SK-N-SH (cell line): Measurements from ENCODE around the gene PTPN2. TPM values are rescaled to one million over a fixed set of nuclear protein-coding genes. Genes with fewer than 3 reads are reported as not detected.

Source experiments
- CTCF ChIA-PET: fragments of 300-600, 350-600 bp; formaldehyde crosslinking; extraction: SDS; loops from one replicate; lab custom pipeline; 2021; lab: Yijun Ruan, JAX
- POLR2A ChIA-PET: fragments of 350-600 bp; sonication (Branson Sonifier 250); formaldehyde crosslinking; extraction: SDS; loops from one replicate; lab custom pipeline; 2020; ENCODE audit warnings: antibody characterized with exemption, inconsistent platforms; lab: Yijun Ruan, JAX
- DNase-seq: peaks from one replicate; pipeline ENCODE4 v3.0.0; 2012
- H2AFZ ChIP-seq: fragments of 200-600 bp; sonication (generic); 2 replicates; pipeline ENCODE4 v1.8.1; 2016; ENCODE audit warnings: antibody characterized with exemption, mild to moderate bottlenecking, low read depth
- H3F3A ChIP-seq: fragments of 200-600 bp; sonication (generic); replicated peaks from 2 replicates; pipeline ENCODE3; 2016; ENCODE audit warnings: antibody characterized with exemption, mild to moderate bottlenecking; ENCODE audit not compliant: insufficient read depth
- H3K27ac ChIP-seq, 2 experiments: fragments of 200-500 bp in 1 of 2; fragments of 200-600 bp in 1 of 2; sonication (Bioruptor generic) in 1 of 2; sonication (generic), shearing (Covaris generic) in 1 of 2; 2 replicates each; pipeline versions ENCODE4 v1.5.1 to v1.6.1; 2014 to 2016; ENCODE audit warnings: low read depth in 2 of 2, inconsistent platforms in 1 of 2, low read length in 1 of 2, mild to moderate bottlenecking in 1 of 2, mixed read lengths in 1 of 2
- H3K27me3 ChIP-seq: fragments of 200-600 bp; sonication (generic), shearing (Covaris generic); 2 replicates; pipeline ENCODE4 v1.6.1; 2016; ENCODE audit warnings: mixed run types; ENCODE audit not compliant: insufficient read depth
- H3K36me3 ChIP-seq, 2 experiments: fragments of 200-500 bp in 1 of 2; fragments of 200-600 bp in 1 of 2; sonication (Bioruptor generic) in 1 of 2; sonication (generic) in 1 of 2; replicated peaks in 1 of 2; 2 replicates each; pipeline versions ENCODE3 to v1.5.1; 2014 to 2016; ENCODE audit warnings: low read length in 1 of 2, mild to moderate bottlenecking in 1 of 2; ENCODE audit not compliant: insufficient read depth in 2 of 2, control insufficient read depth in 1 of 2
- H3K4me1 ChIP-seq, 2 experiments: fragments of 200-500 bp in 1 of 2; fragments of 200-600 bp in 1 of 2; sonication (Bioruptor generic) in 1 of 2; sonication (generic), shearing (Covaris generic) in 1 of 2; 2 replicates each; pipeline versions ENCODE4 v1.5.1 to v1.6.1; 2014 to 2016; ENCODE audit warnings: low read depth in 1 of 2, low read length in 1 of 2, mixed run types in 1 of 2; ENCODE audit not compliant: insufficient read depth in 2 of 2, control insufficient read depth in 1 of 2
- H3K4me2 ChIP-seq: fragments of 200-600 bp; sonication (generic), shearing (Covaris generic); 2 replicates; pipeline ENCODE4 v1.6.1; 2017; ENCODE audit warnings: mixed run types
- H3K4me3 ChIP-seq, 2 experiments: fragments of 200-500 bp in 1 of 2; fragments of 200-600 bp in 1 of 2; sonication (Bioruptor generic) in 1 of 2; sonication (generic), shearing (Covaris generic) in 1 of 2; 2 replicates each; pipeline versions ENCODE4 v1.5.1 to v1.8.1; 2014 to 2016; ENCODE audit warnings: low read depth in 2 of 2, inconsistent platforms in 1 of 2, low read length in 1 of 2, mild to moderate bottlenecking in 1 of 2, mixed read lengths in 1 of 2, moderate library complexity in 1 of 2
- H3K79me2 ChIP-seq: fragments of 200-600 bp; sonication (generic); 2 replicates; pipeline ENCODE4 v1.8.1; 2017; ENCODE audit warnings: mild to moderate bottlenecking; ENCODE audit not compliant: insufficient read depth
- H3K9ac ChIP-seq: fragments of 200-600 bp; sonication (generic); 2 replicates; pipeline ENCODE4 v1.6.1; 2017; ENCODE audit warnings: mixed run types
- H3K9me2 ChIP-seq: fragments of 200-600 bp; sonication (generic); 2 replicates; pipeline ENCODE4 v1.6.1; 2017; ENCODE audit warnings: mixed run types
- H3K9me3 ChIP-seq: fragments of 200-600 bp; sonication (generic); 2 replicates; pipeline ENCODE4 v1.6.1; 2017; ENCODE audit warnings: mixed run types, mild to moderate bottlenecking, moderate library complexity
- H4K20me1 ChIP-seq: fragments of 200-600 bp; sonication (generic); 2 replicates; pipeline ENCODE4 v1.6.1; 2017; ENCODE audit warnings: mild to moderate bottlenecking, mixed run types; ENCODE audit not compliant: insufficient read depth
- EP300 ChIP-seq, 2 experiments: IDR thresholded peaks; 2 replicates each; pipeline versions ENCODE4 v1.4.0 to v1.6.1; 2012; ENCODE audit warnings: borderline replicate concordance in 1 of 2, low read depth in 1 of 2, low read length in 1 of 2
- EZH2phosphoT487 ChIP-seq: fragments of 200-600 bp; sonication (generic); IDR thresholded peaks from 2 replicates; pipeline ENCODE4 v1.6.1; 2017; ENCODE audit warnings: low read depth, mixed run types, mild to moderate bottlenecking, antibody characterized with exemption, moderate library complexity, borderline replicate concordance
- GATA2 ChIP-seq: sonication (generic); formaldehyde crosslinking; IDR thresholded peaks from 2 replicates; pipeline ENCODE4 v1.5.0; 2020; ENCODE audit warnings: mild to moderate bottlenecking, missing genetic modification reagents
- JUND ChIP-seq: IDR thresholded peaks from 2 replicates; pipeline ENCODE4 v1.4.0; 2012
- MEF2A ChIP-seq: IDR thresholded peaks from 2 replicates; pipeline ENCODE4 v1.4.0; 2012; ENCODE audit warnings: low read depth, borderline replicate concordance
- NFIC ChIP-seq: IDR thresholded peaks from 2 replicates; pipeline ENCODE4 v1.4.0; 2012; ENCODE audit warnings: borderline replicate concordance
- POLR2AphosphoS5 ChIP-seq: IDR thresholded peaks from 2 replicates; pipeline ENCODE4 v1.6.1; 2012; ENCODE audit warnings: low read depth, low read length
- RAD21 ChIP-seq: IDR thresholded peaks from 2 replicates; pipeline ENCODE4 v1.6.1; 2012; ENCODE audit warnings: mild to moderate bottlenecking, low read length
- RFX5 ChIP-seq: IDR thresholded peaks from 2 replicates; pipeline ENCODE4 v1.6.1; 2012; ENCODE audit warnings: mild to moderate bottlenecking, improper control_type of control experiment, low read length
- SIN3A ChIP-seq: IDR thresholded peaks from 2 replicates; pipeline ENCODE4 v1.6.1; 2012; ENCODE audit warnings: low read depth, mild to moderate bottlenecking, low read length, moderate library complexity, borderline replicate concordance
- TAF1 ChIP-seq: IDR thresholded peaks from 2 replicates; pipeline ENCODE4 v1.6.1; 2012; ENCODE audit warnings: low read depth, mild to moderate bottlenecking, low read length, moderate library complexity, borderline replicate concordance
- TCF12 ChIP-seq: IDR thresholded peaks from 2 replicates; pipeline ENCODE4 v1.4.0; 2012
- TEAD4 ChIP-seq: IDR thresholded peaks from 2 replicates; pipeline ENCODE4 v1.4.0; 2012; ENCODE audit warnings: mild to moderate bottlenecking, borderline replicate concordance; ENCODE audit not compliant: insufficient read depth
- YY1 ChIP-seq: IDR thresholded peaks from 2 replicates; pipeline ENCODE4 v1.4.0; 2012; ENCODE audit warnings: low read depth, mild to moderate bottlenecking
- WGBS: methylation state at CpG from one replicate; pipeline ENCODE4 v1.1.6; 2017; ENCODE audit warnings: low lambda C conversion rate; 5-methylcytosine and 5-hydroxymethylcytosine counted together
- polyA plus RNA-seq, 3 experiments: library from polyadenylated mRNA; depleted of rRNA; stranded (reverse); fragments of >200 nt; gene quantifications; 2 replicates each; pipeline ENCODE4 v1.2.3, GENCODE V29; 2012
- TF ChIP-seq, protein P1 (sequence below): IDR thresholded peaks from 2 replicates; pipeline ENCODE4 v1.6.1; 2012; ENCODE audit warnings: mild to moderate bottlenecking, low read depth, low read length, moderate library complexity
- TF ChIP-seq, protein P2 (sequence below): IDR thresholded peaks from 2 replicates; pipeline ENCODE4; 2012
- TF ChIP-seq, protein P3 (sequence below): fragments of 150-350 bp; IDR thresholded peaks from 2 replicates; pipeline ENCODE4 v1.6.1; 2017; ENCODE audit warnings: antibody characterized with exemption, low read length, low read depth, borderline replicate concordance
- TF ChIP-seq, protein P4 (sequence below): IDR thresholded peaks from 2 replicates; pipeline ENCODE4 v1.4.0; 2012; ENCODE audit warnings: low read depth

PTPN2 gene
- polyA plus RNA-seq, 1 of the 3 experiments (the other 2 are of a cell fraction): 11.2 TPM

DNA sequence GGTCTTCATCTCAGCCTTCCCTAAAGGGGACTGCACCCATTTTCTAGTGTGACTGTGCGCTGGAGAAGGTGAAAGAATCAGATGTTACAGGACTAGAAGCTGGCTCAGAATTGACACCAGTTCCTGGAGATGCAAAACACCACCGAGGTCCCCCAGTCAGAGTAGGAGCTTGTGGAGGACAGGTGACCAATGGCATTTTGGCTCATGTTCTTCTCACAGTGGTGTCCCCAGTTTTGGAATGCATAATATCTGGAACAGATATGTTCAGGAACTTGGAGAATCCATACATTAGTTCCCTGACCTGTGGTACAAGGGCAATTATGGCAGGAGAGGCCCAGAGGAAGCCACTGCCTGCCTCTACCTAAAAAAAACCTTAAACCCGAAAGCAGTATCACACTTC lies 114.9 kb downstream of the PTPN2 start:
- no peaks in the 10 kb centered on the region for H3K27me3 ChIP-seq
- H2AFZ ChIP-seq: no peak overlapping the region
- H3K36me3 ChIP-seq: no peaks in the 10 kb centered on the region
- no peaks in the 10 kb centered on the region for H3K9me2 ChIP-seq
- no peaks in the 10 kb centered on the region for H3K4me1 ChIP-seq
- no peak overlapping the region for H3K9ac ChIP-seq
- H3K4me3 ChIP-seq: no peak overlapping the region
- no peak overlapping the region for H3K27ac ChIP-seq
- no peaks in the 10 kb centered on the region for H4K20me1 ChIP-seq
- no peaks in the 10 kb centered on the region for H3F3A ChIP-seq
- DNase-seq: no peak
- WGBS: 62% methylated on average over 3 of the region's 3 CpGs
- ChIA-PET CTCF (interaction anchor here (2.7 to 2.9 kb wide), 2 partner anchors 25 to 165 kb away, joined by 9 to 10 read pairs; no protein-coding TSS in a partner anchor), POLR2A (no interaction called here)
- H3K79me2 ChIP-seq: no peaks in the 10 kb centered on the region
- H3K9me3 ChIP-seq: no peaks in the 10 kb centered on the region
- TF ChIP-seq GATA2 (CRISPR knock-in tag) (no peak), JUND (no peak), TAF1 (no peak), EP300 (IDR thresholded peaks at IDR 0.05; ENCODE audit: borderline replicate concordance in 1 of 2, low read depth in 1 of 2, low read length in 1 of 2) (no peak), POLR2AphosphoS5 (no peak), TCF12 (no peak), TEAD4 (no peak), RAD21 (no peak), YY1 (no peak), RFX5 (no peak), MEF2A (no peak)
- TF ChIP-seq, protein P1, sequence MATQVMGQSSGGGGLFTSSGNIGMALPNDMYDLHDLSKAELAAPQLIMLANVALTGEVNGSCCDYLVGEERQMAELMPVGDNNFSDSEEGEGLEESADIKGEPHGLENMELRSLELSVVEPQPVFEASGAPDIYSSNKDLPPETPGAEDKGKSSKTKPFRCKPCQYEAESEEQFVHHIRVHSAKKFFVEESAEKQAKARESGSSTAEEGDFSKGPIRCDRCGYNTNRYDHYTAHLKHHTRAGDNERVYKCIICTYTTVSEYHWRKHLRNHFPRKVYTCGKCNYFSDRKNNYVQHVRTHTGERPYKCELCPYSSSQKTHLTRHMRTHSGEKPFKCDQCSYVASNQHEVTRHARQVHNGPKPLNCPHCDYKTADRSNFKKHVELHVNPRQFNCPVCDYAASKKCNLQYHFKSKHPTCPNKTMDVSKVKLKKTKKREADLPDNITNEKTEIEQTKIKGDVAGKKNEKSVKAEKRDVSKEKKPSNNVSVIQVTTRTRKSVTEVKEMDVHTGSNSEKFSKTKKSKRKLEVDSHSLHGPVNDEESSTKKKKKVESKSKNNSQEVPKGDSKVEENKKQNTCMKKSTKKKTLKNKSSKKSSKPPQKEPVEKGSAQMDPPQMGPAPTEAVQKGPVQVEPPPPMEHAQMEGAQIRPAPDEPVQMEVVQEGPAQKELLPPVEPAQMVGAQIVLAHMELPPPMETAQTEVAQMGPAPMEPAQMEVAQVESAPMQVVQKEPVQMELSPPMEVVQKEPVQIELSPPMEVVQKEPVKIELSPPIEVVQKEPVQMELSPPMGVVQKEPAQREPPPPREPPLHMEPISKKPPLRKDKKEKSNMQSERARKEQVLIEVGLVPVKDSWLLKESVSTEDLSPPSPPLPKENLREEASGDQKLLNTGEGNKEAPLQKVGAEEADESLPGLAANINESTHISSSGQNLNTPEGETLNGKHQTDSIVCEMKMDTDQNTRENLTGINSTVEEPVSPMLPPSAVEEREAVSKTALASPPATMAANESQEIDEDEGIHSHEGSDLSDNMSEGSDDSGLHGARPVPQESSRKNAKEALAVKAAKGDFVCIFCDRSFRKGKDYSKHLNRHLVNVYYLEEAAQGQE: no peak
- TF ChIP-seq, protein P2, sequence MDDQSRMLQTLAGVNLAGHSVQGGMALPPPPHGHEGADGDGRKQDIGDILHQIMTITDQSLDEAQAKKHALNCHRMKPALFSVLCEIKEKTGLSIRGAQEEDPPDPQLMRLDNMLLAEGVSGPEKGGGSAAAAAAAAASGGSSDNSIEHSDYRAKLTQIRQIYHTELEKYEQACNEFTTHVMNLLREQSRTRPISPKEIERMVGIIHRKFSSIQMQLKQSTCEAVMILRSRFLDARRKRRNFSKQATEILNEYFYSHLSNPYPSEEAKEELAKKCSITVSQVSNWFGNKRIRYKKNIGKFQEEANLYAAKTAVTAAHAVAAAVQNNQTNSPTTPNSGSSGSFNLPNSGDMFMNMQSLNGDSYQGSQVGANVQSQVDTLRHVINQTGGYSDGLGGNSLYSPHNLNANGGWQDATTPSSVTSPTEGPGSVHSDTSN: no peak
- no peak overlapping the region; the same call in 1 of the 2 replicates for H3K4me2 ChIP-seq

DNA sequence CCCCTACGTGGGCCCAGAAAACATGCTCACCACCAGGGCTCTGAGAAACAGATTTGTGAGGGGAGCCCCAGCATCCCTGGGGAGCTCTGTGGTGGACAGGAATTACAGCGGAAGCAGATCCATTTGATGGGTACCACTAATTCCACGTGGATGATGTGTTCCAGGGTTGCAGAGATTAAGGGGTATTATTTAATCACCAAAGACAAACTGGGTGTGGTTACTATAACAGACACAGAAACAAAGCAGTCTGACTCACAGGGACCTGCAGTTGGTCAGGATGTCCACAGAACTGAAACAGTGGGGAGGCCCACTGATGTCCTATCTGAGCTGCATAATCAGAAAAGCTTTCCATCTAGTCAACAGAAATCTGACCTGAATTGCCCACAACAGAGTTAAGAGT lies 115.4 kb downstream of the PTPN2 start:
- Histone ChIP-seq H3K27ac (no peak overlapping the region), H2AFZ (no peak overlapping the region), H3K36me3 (no peaks in the 10 kb centered on the region), H3K4me1 (no peaks in the 10 kb centered on the region), H3K4me3 (no peak overlapping the region), H4K20me1 (no peaks in the 10 kb centered on the region), H3K9ac (no peak overlapping the region), H3K27me3 (no peaks in the 10 kb centered on the region), H3K4me2 (no peak overlapping the region; the same call in 1 of the 2 replicates), H3K9me2 (no peaks in the 10 kb centered on the region), H3F3A (no peaks in the 10 kb centered on the region), H3K79me2 (no peaks in the 10 kb centered on the region), H3K9me3 (no peaks in the 10 kb centered on the region)
- WGBS: 60% methylated on average over 3 of the region's 3 CpGs
- ChIA-PET CTCF (interaction anchor here (0.8 to 2.9 kb wide), 3 partner anchors 24 to 166 kb away, joined by 4 to 10 read pairs (median 9); no protein-coding TSS in a partner anchor), POLR2A (no interaction called here)
- no peak for DNase-seq
- TF ChIP-seq EP300 (IDR thresholded peaks at IDR 0.05; ENCODE audit: borderline replicate concordance in 1 of 2, low read depth in 1 of 2, low read length in 1 of 2) (no peak), SIN3A (no peak), YY1 (no peak), EZH2phosphoT487 (no peak), NFIC (no peak), GATA2 (CRISPR knock-in tag) (no peak)
- TF ChIP-seq, protein P3, sequence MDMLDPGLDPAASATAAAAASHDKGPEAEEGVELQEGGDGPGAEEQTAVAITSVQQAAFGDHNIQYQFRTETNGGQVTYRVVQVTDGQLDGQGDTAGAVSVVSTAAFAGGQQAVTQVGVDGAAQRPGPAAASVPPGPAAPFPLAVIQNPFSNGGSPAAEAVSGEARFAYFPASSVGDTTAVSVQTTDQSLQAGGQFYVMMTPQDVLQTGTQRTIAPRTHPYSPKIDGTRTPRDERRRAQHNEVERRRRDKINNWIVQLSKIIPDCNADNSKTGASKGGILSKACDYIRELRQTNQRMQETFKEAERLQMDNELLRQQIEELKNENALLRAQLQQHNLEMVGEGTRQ: no peak
- TF ChIP-seq, protein P4, sequence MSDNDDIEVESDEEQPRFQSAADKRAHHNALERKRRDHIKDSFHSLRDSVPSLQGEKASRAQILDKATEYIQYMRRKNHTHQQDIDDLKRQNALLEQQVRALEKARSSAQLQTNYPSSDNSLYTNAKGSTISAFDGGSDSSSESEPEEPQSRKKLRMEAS: no peak
- TF ChIP-seq, protein P1: no peak
